Stimulated activated CD8-positive, alpha-beta memory T cell treated with anti-CD3 and anti-CD28 coated beads, Interleukin-12 subunit alpha, Interleukin-12 subunit beta, amount 100 ng/mL, for 24 hours (primary cell): ENCODE measurements around the gene ACBD5.

Source experiments
- DNase-seq: peaks from one replicate; pipeline ENCODE4 v3.0.0-alpha.2; 2020; ENCODE audit errors: extremely low read depth

The ACBD5 gene

GRCh38 chr10:27153845-27154193, 86.8 kb downstream of the ACBD5 start:
- no peak for DNase-seq

- no peak for DNase-seq
Measured at GRCh38 chr10:27153329-27153728, 87.3 kb downstream of the ACBD5 start.

GRCh38 chr10:27152687-27153086, 87.9 kb downstream of the ACBD5 start:
- no peak for DNase-seq

GRCh38 chr10:27150261-27150660, 90.3 kb downstream of the ACBD5 start:
- no peak for DNase-seq

- no peak for DNase-seq
Measured at GRCh38 chr10:27147701-27148100, 92.9 kb downstream of the ACBD5 start.

GRCh38 chr10:27145937-27146336, 94.7 kb downstream of the ACBD5 start:
- DNase-seq, result no peak
